Liver (tissue), 3 donors: ENCODE data around the gene TWF2.

Experiments used
- ATF3 ChIP-seq: IDR thresholded peaks from 2 replicates; pipeline ENCODE4 v1.6.1; 2016; ENCODE audit warnings: antibody characterized with exemption
- CTCF ChIP-seq: fragments of 150-350 bp; IDR thresholded peaks from 2 replicates; pipeline ENCODE4 v1.5.1; 2017; ENCODE audit warnings: improper control_type of control experiment, low read depth, low read length; ENCODE audit not compliant: missing input control
- GABPA ChIP-seq, 2 donors: IDR thresholded peaks in 1 of 2; conservative IDR thresholded peaks in 1 of 2; 2 replicates each; pipeline ENCODE4 v1.6.1; 2016; ENCODE audit warnings: antibody characterized with exemption in 2 of 2, mild to moderate bottlenecking in 1 of 2, moderate library complexity in 1 of 2
- JUND ChIP-seq, 2 donors: IDR thresholded peaks; 2 replicates each; pipeline ENCODE4 v1.6.1; 2016; ENCODE audit warnings: antibody characterized with exemption in 2 of 2
- MAX ChIP-seq: IDR thresholded peaks from 2 replicates; pipeline ENCODE4 v1.6.1; 2016; ENCODE audit warnings: antibody characterized with exemption
- RAD21 ChIP-seq, 2 donors: IDR thresholded peaks; 2 replicates each; pipeline ENCODE4 v1.6.1; 2016; ENCODE audit warnings: antibody characterized with exemption in 2 of 2, mild to moderate bottlenecking in 2 of 2
- REST ChIP-seq: IDR thresholded peaks from 2 replicates; pipeline ENCODE4 v1.6.1; 2016; ENCODE audit warnings: antibody characterized with exemption, mild to moderate bottlenecking
- SP1 ChIP-seq: IDR thresholded peaks from 2 replicates; pipeline ENCODE4 v1.6.1; 2018; ENCODE audit warnings: antibody characterized with exemption, mild to moderate bottlenecking
- TAF1 ChIP-seq: conservative IDR thresholded peaks from 2 replicates; pipeline ENCODE4 v1.6.1; 2016; ENCODE audit warnings: antibody characterized with exemption, mild to moderate bottlenecking
- ZBTB33 ChIP-seq: IDR thresholded peaks from 2 replicates; pipeline ENCODE4 v1.6.1; 2016; ENCODE audit warnings: antibody characterized with exemption
- donor health status: healthy.
- donor health status: healthy.

GRCh38 chr3:52257911-52258310, 19.0 kb upstream of the TWF2 start:
- TF ChIP-seq CTCF = no peak
- TF ChIP-seq ZBTB33 = no peak
- no peak for TF ChIP-seq TAF1
- TF ChIP-seq ATF3 = no peak
- TF ChIP-seq GABPA (IDR thresholded peaks at IDR 0.05 in 1 of 2, conservative IDR thresholded peaks at IDR 0.05 in 1 of 2) = no peak
- no peak for TF ChIP-seq REST
- no peak for TF ChIP-seq MAX
- no peak for TF ChIP-seq JUND (IDR thresholded peaks at IDR 0.05)
- TF ChIP-seq RAD21 (IDR thresholded peaks at IDR 0.05) = no peak
- TF ChIP-seq SP1 = no peak
